ENCODE data around the gene ABHD14A. TPM values are rescaled to one million over a fixed set of nuclear protein-coding genes. Genes with fewer than 3 reads are reported as not detected.

ABHD14A gene
- total RNA-seq, 1 donor, result 18.8 TPM

DNA sequence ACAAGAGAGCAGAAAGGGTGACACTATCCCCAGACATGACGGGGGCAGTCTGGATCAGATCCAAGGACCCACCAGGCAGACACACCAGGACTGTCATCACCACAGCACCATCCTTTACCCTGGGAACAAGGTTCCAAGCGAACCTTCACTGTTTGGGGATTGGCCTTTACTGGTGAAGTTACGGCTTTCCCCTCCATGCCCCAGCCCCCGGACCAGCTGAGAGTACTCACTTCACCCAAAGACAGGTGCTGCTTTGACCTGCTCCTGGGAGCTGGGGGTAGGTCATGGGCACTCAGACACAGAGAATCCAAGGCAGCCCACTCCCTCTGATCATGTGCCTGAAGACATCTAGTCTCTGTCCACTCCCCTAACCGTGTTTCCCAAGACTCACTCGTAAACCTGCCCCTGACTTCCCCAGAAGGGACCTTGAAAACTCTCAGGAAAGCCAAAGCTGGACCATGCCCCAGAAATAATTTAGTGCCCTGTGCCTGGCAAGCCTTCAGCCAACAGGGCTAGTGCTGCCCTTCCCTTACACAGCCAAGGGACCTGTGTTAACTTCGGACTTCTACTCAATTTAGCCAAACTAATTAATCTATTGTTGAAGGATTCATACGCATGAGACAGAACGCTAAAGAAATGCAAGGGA, 36.0 kb upstream of the ABHD14A start:
- TF ChIP-seq CTCF (IDR thresholded peaks at IDR 0.05; ENCODE audit: extremely low read depth, low read depth, low read length), result no peak
- Histone ChIP-seq H3K36me3 (ENCODE audit: insufficient read depth, low read length) (peaks cover 49% of the 10 kb centered on the region), H3K79me2 (ENCODE audit: insufficient read depth, low read length) (peaks cover 37% of the 10 kb centered on the region), H4K20me1 (ENCODE audit: insufficient read depth, low read length) (peaks cover 7% of the 10 kb centered on the region), H3K27me3 (ENCODE audit: insufficient read depth, low read length) (no peaks in the 10 kb centered on the region), H3K4me2 (ENCODE audit: insufficient read depth, low read length) (no peak overlapping the region), H2AFZ (ENCODE audit: low read length) (no peak overlapping the region), H3K4me1 (ENCODE audit: insufficient read depth, low read length) (peaks cover 25% of the 10 kb centered on the region), H3K4me3 (ENCODE audit: insufficient read depth, low read length) (no peak overlapping the region), H3K27ac (ENCODE audit: low read depth, low read length) (no peak overlapping the region), H3K9me3 (ENCODE audit: low read depth, low read length) (no peaks in the 10 kb centered on the region)
- DNase-seq (ENCODE audit: insufficient read length, low spot score, missing footprints), result peak; percentile 68

GRCh38 chr3:51940648-51941462, 34.0 kb upstream of the ABHD14A start:
- Histone ChIP-seq H3K36me3 (ENCODE audit: insufficient read depth, low read length) (peaks cover 45% of the 10 kb centered on the region), H3K9me3 (ENCODE audit: low read depth, low read length) (no peaks in the 10 kb centered on the region), H3K79me2 (ENCODE audit: insufficient read depth, low read length) (peaks cover 37% of the 10 kb centered on the region), H3K4me2 (ENCODE audit: insufficient read depth, low read length) (peak overlapping the region; percentile 100), H3K4me3 (ENCODE audit: insufficient read depth, low read length) (peak overlapping the region; percentile 85), H2AFZ (ENCODE audit: low read length) (peak overlapping the region; percentile 65), H4K20me1 (ENCODE audit: insufficient read depth, low read length) (peaks cover 7% of the 10 kb centered on the region), H3K4me1 (ENCODE audit: insufficient read depth, low read length) (peaks cover 25% of the 10 kb centered on the region), H3K27me3 (ENCODE audit: insufficient read depth, low read length) (no peaks in the 10 kb centered on the region), H3K27ac (ENCODE audit: low read depth, low read length) (peak overlapping the region; percentile 71)
- no peak for TF ChIP-seq CTCF (IDR thresholded peaks at IDR 0.05; ENCODE audit: extremely low read depth, low read depth, low read length)
- DNase-seq (ENCODE audit: insufficient read length, low spot score, missing footprints), result peak; percentile 86

- Histone ChIP-seq H3K27ac (ENCODE audit: low read depth, low read length) (peak overlapping the region; percentile 71), H3K36me3 (ENCODE audit: insufficient read depth, low read length) (peaks cover 45% of the 10 kb centered on the region), H4K20me1 (ENCODE audit: insufficient read depth, low read length) (peaks cover 7% of the 10 kb centered on the region), H3K27me3 (ENCODE audit: insufficient read depth, low read length) (no peaks in the 10 kb centered on the region), H3K4me3 (ENCODE audit: insufficient read depth, low read length) (peak overlapping the region; percentile 85), H2AFZ (ENCODE audit: low read length) (peak overlapping the region; percentile 65), H3K79me2 (ENCODE audit: insufficient read depth, low read length) (peaks cover 37% of the 10 kb centered on the region), H3K4me1 (ENCODE audit: insufficient read depth, low read length) (peaks cover 25% of the 10 kb centered on the region), H3K4me2 (ENCODE audit: insufficient read depth, low read length) (peak overlapping the region; percentile 100), H3K9me3 (ENCODE audit: low read depth, low read length) (no peaks in the 10 kb centered on the region)
- DNase-seq (ENCODE audit: insufficient read length, low spot score, missing footprints), result no peak
- TF ChIP-seq CTCF (IDR thresholded peaks at IDR 0.05; ENCODE audit: extremely low read depth, low read depth, low read length), result no peak
Observed at GRCh38 chr3:51941463-51941797, 33.4 kb upstream of the ABHD14A start.
